ENCODE measurements around the gene GSTM4. TPM values are rescaled to one million over a fixed set of nuclear protein-coding genes. Genes with fewer than 3 reads are reported as not detected.
A peak's percentile ranks its signal among the peaks of the same experiment; 100 is the strongest.

The GSTM4 gene
- total RNA-seq, 1 donor from 2014 or later: 7.8 TPM

DNA sequence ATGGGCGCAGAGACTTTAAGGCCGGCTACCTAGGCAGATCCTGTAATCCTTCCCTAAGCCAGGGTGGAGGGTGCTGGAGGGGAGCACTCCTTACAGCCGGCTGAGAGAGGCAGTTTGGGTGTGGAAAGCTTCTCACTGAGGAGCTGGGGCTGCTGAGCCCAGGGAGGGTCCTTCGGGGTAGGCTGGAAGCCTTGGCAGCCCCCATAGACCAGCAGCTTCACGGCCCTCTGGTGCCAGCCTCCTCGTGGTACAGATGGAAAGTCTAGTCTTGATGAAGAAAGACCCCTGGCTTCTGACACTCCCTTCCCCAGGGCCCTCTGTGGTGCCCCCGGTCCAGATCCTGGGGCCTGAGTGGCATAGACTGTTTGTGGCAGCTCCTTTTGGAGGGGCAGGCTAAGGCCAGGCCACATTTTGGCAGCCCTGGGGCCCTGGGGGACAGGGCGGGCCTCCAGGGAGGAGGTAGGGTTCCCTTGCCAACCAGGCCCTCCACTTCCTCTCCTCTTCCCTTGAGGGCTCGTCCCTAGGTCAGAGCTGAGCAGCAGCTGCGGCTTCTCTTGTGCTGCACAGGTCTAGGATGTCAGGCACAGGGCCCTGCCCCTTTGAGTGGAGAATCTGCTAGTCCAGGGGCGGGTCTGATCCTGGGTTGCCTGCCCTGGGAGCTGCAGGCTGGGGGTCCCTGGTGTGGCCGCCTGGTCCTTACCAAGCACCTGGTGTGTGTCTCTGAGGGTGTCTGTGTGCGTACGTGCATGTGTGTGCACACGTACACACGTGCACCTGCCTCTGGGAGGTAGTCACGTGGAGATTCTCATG is 31.5 kb upstream of the GSTM4 start:
- Mint-ChIP-seq H3K4me1 (ENCODE audit: unreplicated experiment) (peaks cover 25% of the 10 kb centered on the region), H3K4me3 (ENCODE audit: unreplicated experiment) (no peak overlapping the region), H3K27ac (ENCODE audit: unreplicated experiment) (no peak overlapping the region), H3K36me3 (ENCODE audit: low read depth, unreplicated experiment) (peaks cover 15% of the 10 kb centered on the region), H3K9me3 (ENCODE audit: unreplicated experiment) (no peaks in the 10 kb centered on the region), H3K27me3 (ENCODE audit: unreplicated experiment) (peaks cover 27% of the 10 kb centered on the region)
- DNase-seq (ENCODE audit: low spot score): no peak
- TF ChIP-seq, protein P1, sequence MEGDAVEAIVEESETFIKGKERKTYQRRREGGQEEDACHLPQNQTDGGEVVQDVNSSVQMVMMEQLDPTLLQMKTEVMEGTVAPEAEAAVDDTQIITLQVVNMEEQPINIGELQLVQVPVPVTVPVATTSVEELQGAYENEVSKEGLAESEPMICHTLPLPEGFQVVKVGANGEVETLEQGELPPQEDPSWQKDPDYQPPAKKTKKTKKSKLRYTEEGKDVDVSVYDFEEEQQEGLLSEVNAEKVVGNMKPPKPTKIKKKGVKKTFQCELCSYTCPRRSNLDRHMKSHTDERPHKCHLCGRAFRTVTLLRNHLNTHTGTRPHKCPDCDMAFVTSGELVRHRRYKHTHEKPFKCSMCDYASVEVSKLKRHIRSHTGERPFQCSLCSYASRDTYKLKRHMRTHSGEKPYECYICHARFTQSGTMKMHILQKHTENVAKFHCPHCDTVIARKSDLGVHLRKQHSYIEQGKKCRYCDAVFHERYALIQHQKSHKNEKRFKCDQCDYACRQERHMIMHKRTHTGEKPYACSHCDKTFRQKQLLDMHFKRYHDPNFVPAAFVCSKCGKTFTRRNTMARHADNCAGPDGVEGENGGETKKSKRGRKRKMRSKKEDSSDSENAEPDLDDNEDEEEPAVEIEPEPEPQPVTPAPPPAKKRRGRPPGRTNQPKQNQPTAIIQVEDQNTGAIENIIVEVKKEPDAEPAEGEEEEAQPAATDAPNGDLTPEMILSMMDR (IDR thresholded peaks at IDR 0.05; ENCODE audit: unreplicated experiment): no peak

DNA sequence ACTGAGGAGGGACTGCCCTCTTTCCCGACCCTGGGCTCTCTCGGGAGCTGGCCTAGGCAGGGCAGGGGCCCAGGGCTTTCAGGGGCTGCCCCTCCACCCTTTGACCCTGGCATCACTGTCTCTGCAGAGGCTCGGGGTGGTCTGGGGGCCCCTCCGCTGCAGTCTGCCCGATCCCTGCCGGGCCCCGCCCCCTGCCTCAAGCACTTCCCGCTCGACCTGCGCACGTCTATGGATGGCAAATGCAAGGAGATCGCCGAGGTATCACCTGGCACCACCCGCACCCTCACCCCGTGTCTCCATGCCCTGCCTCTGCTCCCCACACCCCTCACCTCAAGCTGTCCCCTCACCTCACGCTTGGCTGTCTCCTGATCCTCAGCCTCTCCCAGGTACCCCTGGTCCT is 30.7 kb upstream of the GSTM4 start:
- H3K4me1 Mint-ChIP-seq (ENCODE audit: unreplicated experiment): peaks cover 21% of the 10 kb centered on the region
- no peak overlapping the region for H3K27ac Mint-ChIP-seq (ENCODE audit: unreplicated experiment)
- H3K36me3 Mint-ChIP-seq (ENCODE audit: low read depth, unreplicated experiment): peaks cover 21% of the 10 kb centered on the region
- peaks cover 28% of the 10 kb centered on the region for H3K27me3 Mint-ChIP-seq (ENCODE audit: unreplicated experiment)
- H3K9me3 Mint-ChIP-seq (ENCODE audit: unreplicated experiment): no peaks in the 10 kb centered on the region
- DNase-seq (ENCODE audit: low spot score): no peak
- TF ChIP-seq, protein P1 (IDR thresholded peaks at IDR 0.05; ENCODE audit: unreplicated experiment): no peak
- H3K4me3 Mint-ChIP-seq (ENCODE audit: unreplicated experiment): no peak overlapping the region

GRCh38 chr1:109625601-109626560 is 30.0 kb upstream of the GSTM4 start:
- H3K4me1 Mint-ChIP-seq (ENCODE audit: unreplicated experiment): peaks cover 21% of the 10 kb centered on the region
- no peak for DNase-seq (ENCODE audit: low spot score)
- peaks cover 29% of the 10 kb centered on the region for H3K27me3 Mint-ChIP-seq (ENCODE audit: unreplicated experiment)
- no peak overlapping the region for H3K4me3 Mint-ChIP-seq (ENCODE audit: unreplicated experiment)
- peaks cover 21% of the 10 kb centered on the region for H3K36me3 Mint-ChIP-seq (ENCODE audit: low read depth, unreplicated experiment)
- peak overlapping the region; percentile 67 for H3K27ac Mint-ChIP-seq (ENCODE audit: unreplicated experiment)
- TF ChIP-seq, protein P1 (IDR thresholded peaks at IDR 0.05; ENCODE audit: unreplicated experiment): no peak
- no peaks in the 10 kb centered on the region for H3K9me3 Mint-ChIP-seq (ENCODE audit: unreplicated experiment)

- H3K4me1 Mint-ChIP-seq (ENCODE audit: unreplicated experiment): peaks cover 15% of the 10 kb centered on the region
- peaks cover 25% of the 10 kb centered on the region for H3K27me3 Mint-ChIP-seq (ENCODE audit: unreplicated experiment)
- H3K27ac Mint-ChIP-seq (ENCODE audit: unreplicated experiment): peak overlapping the region; percentile 67
- no peak for DNase-seq (ENCODE audit: low spot score)
- H3K4me3 Mint-ChIP-seq (ENCODE audit: unreplicated experiment): peak overlapping the region; percentile 42
- TF ChIP-seq, protein P1 (IDR thresholded peaks at IDR 0.05; ENCODE audit: unreplicated experiment): no peak
- H3K9me3 Mint-ChIP-seq (ENCODE audit: unreplicated experiment): no peaks in the 10 kb centered on the region
- H3K36me3 Mint-ChIP-seq (ENCODE audit: low read depth, unreplicated experiment): peaks cover 23% of the 10 kb centered on the region
These were observed 29.1 kb upstream of the GSTM4 start for GRCh38 chr1:109626682-109627408.

Measured in endothelial cell (in vitro differentiated cells).